ENCODE measurements around the gene CYP26A1.

DNA sequence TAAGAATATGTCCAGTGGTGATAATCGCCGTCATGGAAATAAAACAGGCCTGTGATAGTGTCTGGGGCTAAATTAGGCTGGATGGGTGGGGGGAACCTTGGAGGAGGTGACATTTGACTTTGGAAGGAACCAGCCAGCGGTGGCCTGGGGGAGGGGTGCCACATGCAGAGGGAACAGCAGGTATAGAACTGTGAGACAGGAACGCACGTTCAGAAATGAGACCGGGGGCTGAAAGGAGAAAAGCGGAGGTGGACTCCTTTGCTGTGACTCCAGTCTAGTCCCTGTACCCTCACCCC is 2.6 kb upstream of the CYP26A1 start:
- TF ChIP-seq, protein P1, sequence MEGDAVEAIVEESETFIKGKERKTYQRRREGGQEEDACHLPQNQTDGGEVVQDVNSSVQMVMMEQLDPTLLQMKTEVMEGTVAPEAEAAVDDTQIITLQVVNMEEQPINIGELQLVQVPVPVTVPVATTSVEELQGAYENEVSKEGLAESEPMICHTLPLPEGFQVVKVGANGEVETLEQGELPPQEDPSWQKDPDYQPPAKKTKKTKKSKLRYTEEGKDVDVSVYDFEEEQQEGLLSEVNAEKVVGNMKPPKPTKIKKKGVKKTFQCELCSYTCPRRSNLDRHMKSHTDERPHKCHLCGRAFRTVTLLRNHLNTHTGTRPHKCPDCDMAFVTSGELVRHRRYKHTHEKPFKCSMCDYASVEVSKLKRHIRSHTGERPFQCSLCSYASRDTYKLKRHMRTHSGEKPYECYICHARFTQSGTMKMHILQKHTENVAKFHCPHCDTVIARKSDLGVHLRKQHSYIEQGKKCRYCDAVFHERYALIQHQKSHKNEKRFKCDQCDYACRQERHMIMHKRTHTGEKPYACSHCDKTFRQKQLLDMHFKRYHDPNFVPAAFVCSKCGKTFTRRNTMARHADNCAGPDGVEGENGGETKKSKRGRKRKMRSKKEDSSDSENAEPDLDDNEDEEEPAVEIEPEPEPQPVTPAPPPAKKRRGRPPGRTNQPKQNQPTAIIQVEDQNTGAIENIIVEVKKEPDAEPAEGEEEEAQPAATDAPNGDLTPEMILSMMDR (IDR thresholded peaks at IDR 0.05), result no peak
- no peak for TF ChIP-seq POLR2A (IDR thresholded peaks at IDR 0.05)

Measured in thyroid gland (tissue), 4 donors.